CD4-positive, alpha-beta T cell treated with Interleukin-4 for 4 hours (primary cell): Measurements from ENCODE around the gene ARL17B.
"Not testable (repeated sequence)": the region's sequence is repeated elsewhere in the genome, so short reads cannot be mapped to it uniquely, and the experiment has no call there.

Experiments used
- DNase-seq: peaks from one replicate; pipeline ENCODE4 v3.0.0-alpha.2; 2020

Gene ARL17B

DNA sequence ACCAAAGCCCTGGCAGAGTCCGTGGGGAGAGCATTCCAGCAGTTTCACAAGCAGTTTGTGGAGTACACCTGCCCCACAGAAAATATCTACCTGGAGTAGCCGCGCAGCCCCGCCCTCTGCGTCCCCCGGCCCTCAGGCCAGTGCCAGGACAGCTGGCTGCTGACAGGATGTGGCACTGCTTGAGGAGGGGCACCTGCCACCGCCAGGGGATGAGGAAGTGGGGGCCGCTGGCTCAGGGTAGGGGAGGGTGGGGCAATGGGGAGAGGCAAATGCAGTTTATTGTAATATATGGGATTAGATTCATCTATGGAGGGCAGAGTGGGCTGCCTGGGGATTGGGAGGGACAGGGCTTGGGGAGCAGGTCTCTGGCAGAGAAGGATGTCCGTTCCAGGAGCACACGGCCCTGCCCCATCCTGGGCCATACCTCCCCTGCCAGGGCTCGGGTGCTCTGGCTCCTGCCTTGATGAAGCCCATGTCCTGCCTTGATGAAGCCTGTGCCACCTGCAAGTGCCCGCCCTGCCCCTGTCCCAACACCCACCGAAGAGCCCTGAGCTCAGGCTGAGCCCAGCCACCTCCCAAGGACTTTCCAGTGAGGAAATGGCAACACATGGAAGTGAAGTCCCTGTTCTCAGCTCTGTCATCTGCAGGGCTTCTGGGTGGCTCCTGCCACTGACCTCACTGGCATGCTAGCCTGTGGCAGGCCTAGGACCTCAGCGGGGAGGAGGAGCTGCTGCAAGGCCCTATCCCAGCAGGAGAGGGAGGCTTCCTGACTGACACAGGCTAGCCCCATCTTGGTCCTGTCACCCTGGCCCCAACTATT lies 116.4 kb downstream of the ARL17B start:
- not testable (repeated sequence) for DNase-seq

DNA sequence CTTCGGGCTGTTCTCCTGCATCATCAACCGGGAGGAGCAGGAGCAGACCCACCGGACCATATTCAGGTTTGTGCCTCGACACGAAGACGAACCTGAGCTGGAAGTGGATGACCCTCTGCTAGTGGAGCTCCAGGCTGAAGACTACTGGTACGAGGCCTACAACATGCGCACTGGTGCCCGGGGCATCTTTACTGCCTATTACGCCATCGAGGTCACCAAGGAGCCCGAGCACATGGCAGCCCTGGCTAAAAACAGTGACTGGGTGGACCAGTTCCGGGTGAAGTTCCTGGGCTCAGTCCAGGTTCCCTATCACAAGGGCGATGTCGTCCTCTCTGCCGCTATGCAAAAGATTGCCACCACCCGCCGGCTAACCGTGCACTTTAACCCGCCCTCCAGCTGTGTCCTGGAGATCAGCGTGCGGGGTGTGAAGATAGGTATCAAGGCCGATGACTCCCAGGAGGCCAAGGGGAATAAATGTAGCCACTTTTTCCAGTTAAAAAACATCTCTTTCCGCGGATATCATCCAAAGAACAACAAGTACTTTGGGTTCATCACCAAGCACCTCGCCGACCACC lies 117.1 kb downstream of the ARL17B start:
- not testable (repeated sequence) for DNase-seq

DNA sequence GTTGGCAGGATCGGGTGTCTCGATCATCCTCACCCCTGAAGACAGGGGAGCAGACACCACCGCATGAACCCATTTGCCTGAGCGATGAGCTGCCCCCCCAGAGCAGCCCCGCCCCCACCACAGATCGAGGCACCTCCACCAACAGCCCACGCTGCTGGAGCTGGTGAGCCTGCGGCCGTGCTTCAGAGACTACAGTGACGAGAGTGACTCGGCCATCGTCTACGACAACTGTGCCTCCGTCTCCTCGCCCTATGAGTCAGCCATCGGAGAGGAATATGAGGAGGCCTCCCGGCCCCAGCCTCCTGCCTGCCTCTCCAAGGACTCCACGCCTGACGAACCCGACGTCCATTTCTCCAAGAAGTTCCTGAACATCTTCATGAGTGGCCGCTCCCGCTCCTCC lies 117.6 kb downstream of the ARL17B start:
- not testable (repeated sequence) for DNase-seq

DNA sequence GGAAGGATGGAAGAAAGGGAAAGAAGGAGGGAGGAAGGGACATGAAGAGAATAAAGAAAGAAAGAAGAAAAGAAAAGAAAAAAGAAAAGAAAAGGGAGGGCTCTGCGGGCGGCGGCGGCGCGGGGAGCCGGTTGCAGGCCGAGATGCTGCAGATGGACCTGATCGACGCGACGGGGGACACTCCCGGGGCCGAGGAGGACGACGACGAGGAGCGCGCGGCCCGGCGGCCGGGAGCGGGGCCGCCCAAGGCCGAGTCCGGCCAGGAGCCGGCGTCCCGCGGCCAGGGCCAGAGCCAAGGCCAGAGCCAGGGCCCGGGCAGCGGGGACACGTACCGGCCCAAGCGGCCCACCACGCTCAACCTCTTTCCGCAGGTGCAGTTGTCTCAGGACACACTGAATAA lies 118.1 kb downstream of the ARL17B start:
- DNase-seq = not testable (repeated sequence)

DNA sequence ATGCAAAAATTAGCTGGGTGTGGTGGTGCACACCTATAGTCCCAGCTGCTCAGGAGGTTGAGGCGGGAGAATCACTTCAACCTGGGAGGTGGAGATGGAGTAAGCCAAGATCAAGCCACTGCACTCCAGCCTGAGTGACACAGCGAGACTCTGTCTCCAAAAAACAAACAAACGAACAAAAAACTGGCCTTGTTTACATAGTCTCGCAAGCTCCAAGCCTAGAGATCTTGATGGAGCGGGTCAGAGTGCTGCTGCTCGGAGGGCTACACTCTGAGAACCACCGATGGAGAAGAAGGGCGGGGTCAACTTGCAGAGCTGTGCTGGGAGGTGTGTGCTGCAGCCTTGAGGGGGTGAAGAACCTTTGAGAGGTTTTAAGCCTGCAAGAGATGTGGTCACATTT lies 130.2 kb downstream of the ARL17B start:
- not testable (repeated sequence) for DNase-seq

DNA sequence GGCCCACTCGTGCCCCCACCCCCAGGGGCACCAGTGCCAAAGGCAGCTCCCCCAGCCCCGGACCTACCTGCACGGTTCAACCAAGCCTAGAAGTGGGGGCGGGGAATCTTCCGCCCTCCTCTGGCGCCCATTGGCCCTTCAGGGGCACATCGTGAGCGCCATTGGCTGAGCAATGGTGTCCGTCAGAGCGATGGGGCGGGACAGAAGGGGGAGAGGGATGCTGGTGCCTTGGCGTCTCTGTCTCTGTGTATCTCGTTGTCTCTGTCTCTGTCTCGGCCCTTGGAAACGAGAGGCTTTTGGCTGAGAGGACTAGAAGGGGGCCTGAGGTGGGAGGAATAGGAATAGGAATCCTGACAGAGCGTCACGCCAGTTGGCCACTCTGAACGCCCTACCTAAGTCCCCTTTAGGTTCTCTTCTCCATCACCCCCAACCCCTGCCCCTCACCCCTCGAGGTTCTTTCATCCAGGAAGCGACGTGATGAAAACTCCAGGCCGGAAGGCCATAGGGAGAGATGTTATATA lies 136.2 kb downstream of the ARL17B start:
- peak; percentile 97 for DNase-seq

DNA sequence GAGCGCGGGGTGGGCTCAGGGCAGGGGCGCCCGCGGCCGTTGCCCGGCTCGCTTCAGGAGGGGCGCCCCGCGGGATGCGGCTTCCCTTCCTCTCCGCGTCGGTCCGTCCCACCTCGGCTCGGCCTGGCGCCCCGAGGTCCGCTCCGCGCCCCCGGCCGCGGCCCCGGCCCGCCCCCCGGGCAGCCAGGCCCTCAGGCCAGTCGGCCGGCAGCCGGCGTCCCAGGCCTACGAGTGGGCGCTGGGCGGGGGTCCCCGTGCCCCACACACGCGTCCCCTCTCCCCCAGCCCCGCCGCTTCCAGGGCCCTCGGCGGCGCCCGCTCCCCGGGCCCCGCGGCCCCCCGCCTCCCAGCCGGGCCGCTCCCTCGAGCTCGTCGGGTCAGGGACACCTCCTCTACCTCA lies 136.7 kb downstream of the ARL17B start:
- not testable (repeated sequence) for DNase-seq
